Measurements from ENCODE around the gene ASTN2.

ASTN2 gene

DNA sequence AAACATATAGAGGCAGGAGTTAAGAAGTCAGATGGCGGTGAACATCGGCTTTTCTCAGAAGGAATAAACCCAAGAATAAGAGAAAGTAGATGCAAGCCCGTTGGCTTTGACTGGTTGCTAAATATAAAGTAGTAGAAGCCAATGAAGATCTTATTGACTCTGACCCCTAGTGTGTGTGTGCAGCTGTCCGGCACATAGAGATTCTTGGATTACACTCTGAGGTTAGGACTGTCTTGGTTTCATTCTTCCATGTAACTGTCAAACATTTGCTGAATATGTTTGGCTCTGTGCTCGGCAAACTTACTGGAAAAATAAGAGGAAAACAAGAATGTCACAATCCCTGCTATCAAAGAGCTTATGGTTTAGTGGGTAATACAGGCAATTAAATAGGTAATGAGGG lies 54.9 kb downstream of the ASTN2 start:
- no peak for DNase-seq (ENCODE audit: low read depth in 3 of 3)

- DNase-seq (ENCODE audit: low read depth in 3 of 3), result no peak
Observed at GRCh38 chr9:117355542-117355941, 59.3 kb downstream of the ASTN2 start.

- DNase-seq (ENCODE audit: low read depth in 3 of 3), result no peak
Observed at GRCh38 chr9:117354997-117355396, 59.9 kb downstream of the ASTN2 start.

- no peak for DNase-seq (ENCODE audit: low read depth in 3 of 3)
Observed at GRCh38 chr9:117354244-117354847, 60.5 kb downstream of the ASTN2 start.

GRCh38 chr9:117344892-117345660 lies 69.8 kb downstream of the ASTN2 start:
- DNase-seq (ENCODE audit: low read depth in 3 of 3), result no peak

GRCh38 chr9:117343427-117343826 lies 71.4 kb downstream of the ASTN2 start:
- DNase-seq (ENCODE audit: low read depth in 3 of 3), result no peak

GRCh38 chr9:117341151-117341550 lies 73.7 kb downstream of the ASTN2 start:
- DNase-seq (ENCODE audit: low read depth in 3 of 3), result no peak

DNA sequence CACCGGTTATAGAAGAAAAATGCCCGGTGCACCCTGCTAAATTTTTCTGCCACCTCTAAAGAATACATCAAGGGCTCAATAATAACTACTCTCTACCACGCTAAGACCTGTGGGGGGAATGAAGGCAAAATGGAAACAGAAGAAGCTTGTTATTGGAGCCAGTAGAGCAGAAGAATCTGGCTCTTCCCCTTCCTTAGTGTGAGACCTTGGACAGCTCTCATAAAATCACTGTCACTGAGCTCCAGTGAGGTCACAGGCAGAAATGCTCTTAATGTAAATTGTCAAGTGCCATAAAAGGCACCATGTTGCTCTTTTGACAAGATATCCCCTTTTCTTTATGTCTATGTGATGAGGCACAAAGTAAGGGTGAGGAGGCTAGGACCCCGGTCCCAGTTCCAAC lies 74.4 kb downstream of the ASTN2 start:
- no peak for DNase-seq (ENCODE audit: low read depth in 3 of 3)

DNA sequence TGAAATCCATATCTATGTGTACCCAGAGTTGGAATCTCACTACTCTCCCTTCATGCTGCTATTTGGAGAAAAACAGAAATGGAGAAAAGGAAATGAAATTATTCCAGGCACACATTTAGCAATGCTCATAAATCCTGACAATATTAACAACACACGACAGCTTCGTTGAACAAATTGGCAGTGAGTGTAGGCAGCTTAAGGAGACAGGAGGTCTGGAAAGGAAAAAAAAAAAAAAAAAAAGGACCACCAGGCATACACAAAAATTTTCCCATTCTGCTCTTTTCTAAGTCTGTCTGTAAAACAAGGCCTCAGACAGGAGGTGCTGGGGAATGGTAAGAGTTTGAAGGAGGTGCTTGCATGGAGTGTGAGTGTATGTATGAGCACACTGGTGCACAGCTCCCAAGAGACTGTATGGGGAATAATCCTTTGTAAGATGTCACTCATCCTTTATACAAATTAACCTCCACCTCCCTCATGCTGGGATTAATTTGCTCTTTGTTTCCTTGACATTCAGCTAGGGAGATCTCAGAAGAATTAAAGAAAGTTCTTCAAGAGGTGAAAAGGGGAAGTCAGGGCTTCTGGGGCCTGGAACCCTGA lies 78.9 kb downstream of the ASTN2 start:
- DNase-seq (ENCODE audit: low read depth in 3 of 3), result no peak

- DNase-seq (ENCODE audit: low read depth in 3 of 3), result no peak
Observed at GRCh38 chr9:117334101-117334500, 80.8 kb downstream of the ASTN2 start.

DNA sequence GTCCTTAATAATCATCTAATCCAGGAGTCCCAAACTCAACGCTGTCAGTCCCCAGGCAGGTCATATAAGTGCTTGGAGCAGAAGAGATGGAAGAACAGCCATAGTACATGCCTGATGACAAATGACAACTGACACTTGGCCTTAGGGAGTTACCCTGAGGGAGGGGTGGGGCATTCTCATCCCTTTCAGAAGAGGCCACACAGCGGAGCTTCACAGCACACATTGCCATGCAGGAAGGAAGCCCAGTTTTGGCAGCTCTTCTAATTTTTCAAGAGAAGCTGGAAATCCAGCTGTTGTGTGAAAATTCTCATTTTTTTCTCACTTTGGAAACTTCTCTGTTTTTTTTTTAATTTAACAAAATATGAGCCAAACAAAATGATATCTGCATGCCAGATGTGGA lies 89.0 kb downstream of the ASTN2 start:
- DNase-seq (ENCODE audit: low read depth in 3 of 3), result no peak

DNA sequence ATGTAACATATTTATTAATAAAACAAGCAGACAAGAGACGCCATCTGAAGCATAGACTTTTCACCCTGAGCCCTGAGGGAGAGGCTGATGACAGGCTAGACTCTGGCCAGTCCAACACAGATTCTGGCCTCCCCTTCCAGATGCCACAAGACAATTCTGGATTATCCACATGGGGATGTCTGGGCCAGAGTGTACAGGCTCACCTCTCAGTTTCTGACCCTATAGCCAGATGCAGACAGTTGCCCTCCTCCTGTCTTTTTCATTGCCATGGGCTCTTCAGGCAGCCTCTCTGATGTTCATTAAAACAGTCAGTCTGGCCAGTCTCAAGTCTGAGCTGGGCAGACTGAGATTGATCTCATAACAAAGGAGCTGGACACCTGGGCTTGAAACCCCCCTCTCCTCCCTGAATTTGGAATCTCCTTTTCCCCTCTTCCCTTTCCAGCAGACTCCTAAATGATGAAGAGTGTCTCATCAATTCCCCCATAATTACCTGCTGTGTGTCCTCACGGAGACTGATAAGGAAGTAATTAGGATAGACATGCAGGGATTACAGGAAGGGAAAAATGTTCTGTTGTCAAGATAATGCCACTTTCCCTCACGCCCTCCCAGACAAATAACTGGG lies 89.6 kb downstream of the ASTN2 start:
- DNase-seq (ENCODE audit: low read depth in 3 of 3), result no peak

GRCh38 chr9:117323390-117323789 lies 91.5 kb downstream of the ASTN2 start:
- DNase-seq (ENCODE audit: low read depth in 3 of 3), result no peak

DNA sequence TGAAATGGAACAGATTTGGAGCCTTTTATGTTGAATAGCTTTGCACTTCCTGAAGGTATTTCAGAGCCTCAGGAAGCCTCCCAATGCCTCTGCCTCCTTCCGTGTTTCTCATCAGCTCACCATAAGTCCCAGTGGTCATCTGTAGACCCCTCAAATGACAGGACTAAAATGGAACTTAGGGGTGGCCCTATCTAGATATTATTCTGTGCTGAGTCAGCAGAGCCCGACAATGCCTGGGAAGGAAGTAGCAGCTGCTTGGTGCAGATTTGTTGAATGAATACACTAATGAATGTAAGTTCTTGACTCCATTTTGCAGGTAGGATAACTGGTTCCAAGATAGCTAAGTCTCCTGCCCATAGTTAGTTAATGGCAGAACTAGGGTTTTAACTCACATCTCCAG lies 97.7 kb downstream of the ASTN2 start:
- DNase-seq (ENCODE audit: low read depth in 3 of 3), result no peak

DNA sequence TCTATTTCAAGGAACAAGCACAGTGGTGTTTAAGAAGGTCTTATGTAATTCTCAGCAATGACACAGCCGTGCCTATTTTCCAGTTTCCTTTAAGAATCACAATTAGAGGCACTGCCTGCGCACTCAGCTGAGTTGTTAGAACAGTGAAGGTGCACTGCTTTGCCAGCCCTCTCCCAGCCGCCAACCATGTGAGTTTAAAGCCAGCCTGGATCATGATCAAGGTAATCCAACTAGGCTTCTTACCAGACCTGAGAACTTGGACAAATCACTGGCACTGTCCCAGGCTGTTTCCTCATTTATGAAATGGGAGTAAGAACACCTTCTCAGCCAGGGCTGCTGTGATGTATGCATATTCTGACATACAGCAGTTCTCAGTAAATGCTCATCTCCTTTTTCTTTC lies 99.6 kb downstream of the ASTN2 start:
- DNase-seq (ENCODE audit: low read depth in 3 of 3), result no peak

DNA sequence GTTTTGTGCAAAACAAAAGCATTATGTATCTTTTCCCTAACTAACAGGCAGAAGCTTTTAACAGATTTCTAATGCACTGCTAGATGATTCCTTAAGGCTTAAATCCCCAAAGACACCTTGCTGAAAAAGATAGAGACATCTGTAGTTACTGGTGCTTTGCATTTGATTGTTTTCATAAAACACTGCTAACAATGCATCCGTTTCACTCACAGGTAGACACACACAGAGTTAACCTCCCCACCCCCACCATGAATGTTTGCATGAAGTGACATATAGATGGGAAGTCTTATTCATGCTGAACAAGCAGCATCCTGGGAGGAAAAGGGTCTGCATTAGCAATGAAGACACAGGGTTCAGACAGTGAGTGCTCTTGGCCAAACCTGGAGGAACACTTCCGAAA lies 100.9 kb downstream of the ASTN2 start:
- no peak for DNase-seq (ENCODE audit: low read depth in 3 of 3)

GRCh38 chr9:117307701-117308100 lies 107.2 kb downstream of the ASTN2 start:
- DNase-seq (ENCODE audit: low read depth in 3 of 3), result no peak

DNA sequence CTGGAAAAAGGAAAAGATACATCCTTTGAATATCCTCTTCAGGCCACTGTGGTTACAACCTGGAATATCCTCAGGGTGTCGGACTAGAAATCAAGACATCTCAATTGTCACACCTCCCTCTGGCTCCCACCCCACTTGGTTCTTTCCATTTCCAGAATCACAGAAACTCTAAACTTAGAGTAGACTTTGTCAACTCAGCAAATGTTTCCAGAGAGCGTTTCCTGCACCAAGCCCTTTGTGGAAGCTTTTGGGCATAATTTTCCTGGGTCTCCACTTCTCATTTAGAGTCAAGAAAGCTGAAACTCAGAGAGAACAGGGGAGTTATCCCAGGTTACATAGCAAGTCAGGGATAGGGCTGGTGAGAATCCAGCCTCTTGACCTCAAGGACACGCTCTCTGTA lies 108.8 kb downstream of the ASTN2 start:
- DNase-seq (ENCODE audit: low read depth in 3 of 3), result no peak

DNA sequence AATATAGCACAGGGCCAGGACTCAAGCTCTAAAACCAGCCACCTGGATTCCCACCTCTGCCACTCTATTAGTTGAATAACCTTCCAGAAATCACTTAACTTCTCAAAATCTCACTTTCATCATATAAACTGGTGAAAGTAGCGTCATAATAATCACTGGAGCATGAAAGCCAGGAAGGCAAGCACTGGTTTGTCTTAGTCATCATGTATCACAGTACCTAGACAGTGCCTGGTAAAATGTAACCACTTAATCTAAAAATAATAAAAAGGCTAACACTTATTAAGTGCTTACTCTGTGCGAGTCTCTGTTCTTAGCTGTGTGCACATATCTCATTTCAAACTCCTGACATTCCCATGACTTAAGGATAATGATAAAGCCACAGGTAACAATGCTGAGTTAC lies 109.4 kb downstream of the ASTN2 start:
- DNase-seq (ENCODE audit: low read depth in 3 of 3), result no peak

GRCh38 chr9:117304549-117304948 lies 110.3 kb downstream of the ASTN2 start:
- DNase-seq (ENCODE audit: low read depth in 3 of 3), result no peak

GRCh38 chr9:117303643-117304230 lies 111.1 kb downstream of the ASTN2 start:
- no peak for DNase-seq (ENCODE audit: low read depth in 3 of 3)

GRCh38 chr9:117302487-117302886 lies 112.4 kb downstream of the ASTN2 start:
- no peak for DNase-seq (ENCODE audit: low read depth in 3 of 3)

Data from stimulated activated CD4-positive, alpha-beta T cell treated with anti-CD3 and anti-CD28 coated beads, TNF-alpha, amount 100 ng/mL, for 24 hours (primary cell).